HuH-7 (cell line): ENCODE results near the gene TMCC1.
"Not testable (repeated sequence)": the region's sequence is repeated elsewhere in the genome, so short reads cannot be mapped to it uniquely, and the experiment has no call there.

Experiments used
- DNase-seq: peaks from one replicate; pipeline ENCODE4 v3.0.0; 2011; ENCODE audit warnings: low spot score

Gene TMCC1

GRCh38 chr3:129892857-129893580 is 492 bp downstream of the TMCC1 start:
- DNase-seq = peak; percentile 62

GRCh38 chr3:129892486-129892856 is 1.0 kb downstream of the TMCC1 start:
- no peak for DNase-seq

GRCh38 chr3:129890891-129891290 is 2.6 kb downstream of the TMCC1 start:
- DNase-seq = no peak

DNA sequence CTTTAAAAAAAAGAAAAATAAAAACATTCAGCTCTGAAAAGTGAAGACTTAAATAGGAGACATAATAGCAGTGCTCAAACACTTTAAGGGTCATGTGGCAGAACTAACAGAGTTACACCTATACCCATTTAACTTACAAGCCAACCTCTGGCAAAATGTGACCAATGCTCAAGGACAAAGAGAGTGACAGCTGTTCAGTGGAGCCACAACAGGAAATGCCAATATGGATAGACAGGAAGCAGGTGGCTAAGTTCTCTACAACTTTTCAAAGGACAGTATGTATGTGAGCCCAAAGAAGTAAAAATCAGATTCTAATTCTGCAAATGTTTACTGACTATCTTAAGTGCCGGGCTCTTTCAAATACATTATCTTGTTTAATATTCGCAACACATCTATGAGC is 3.4 kb downstream of the TMCC1 start:
- no peak for DNase-seq

GRCh38 chr3:129888771-129889170 is 4.7 kb downstream of the TMCC1 start:
- DNase-seq = no peak

DNA sequence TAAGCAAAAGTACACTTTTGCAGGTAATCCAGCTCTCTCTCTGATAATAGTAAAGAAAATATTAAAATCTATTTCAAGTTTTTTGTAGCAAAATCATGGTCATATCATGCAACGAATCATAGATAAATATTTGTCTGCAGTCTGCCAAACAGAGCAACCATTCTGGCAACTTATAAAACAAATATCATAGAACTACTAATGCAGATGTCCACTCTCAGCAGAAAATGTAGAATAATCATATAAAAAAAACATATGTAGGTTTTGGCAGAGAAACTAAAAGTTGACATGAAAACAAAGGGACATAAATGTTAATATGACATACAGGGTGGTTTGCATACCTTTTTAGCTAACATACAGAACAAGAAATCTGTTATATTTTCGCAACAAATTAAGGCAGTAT is 12.2 kb downstream of the TMCC1 start:
- no peak for DNase-seq

DNA sequence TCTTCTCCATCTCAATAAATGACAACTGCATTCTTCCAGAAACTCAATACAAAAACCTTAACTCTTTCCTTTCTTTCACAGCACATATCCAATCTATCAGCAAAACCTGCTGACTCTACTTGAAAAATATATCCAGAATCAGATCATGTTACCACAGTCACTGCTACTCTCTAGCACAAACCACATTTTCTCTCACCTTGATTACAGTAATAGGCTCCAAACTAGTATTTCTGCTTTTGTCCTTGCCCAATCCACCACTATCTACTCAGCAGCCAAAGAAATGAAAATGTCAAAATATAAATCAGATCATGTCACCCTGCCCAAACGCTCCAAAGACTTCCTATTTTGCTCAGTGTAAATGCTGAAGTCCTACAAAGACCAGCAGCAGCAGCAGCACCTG is 15.2 kb downstream of the TMCC1 start:
- no peak for DNase-seq

DNA sequence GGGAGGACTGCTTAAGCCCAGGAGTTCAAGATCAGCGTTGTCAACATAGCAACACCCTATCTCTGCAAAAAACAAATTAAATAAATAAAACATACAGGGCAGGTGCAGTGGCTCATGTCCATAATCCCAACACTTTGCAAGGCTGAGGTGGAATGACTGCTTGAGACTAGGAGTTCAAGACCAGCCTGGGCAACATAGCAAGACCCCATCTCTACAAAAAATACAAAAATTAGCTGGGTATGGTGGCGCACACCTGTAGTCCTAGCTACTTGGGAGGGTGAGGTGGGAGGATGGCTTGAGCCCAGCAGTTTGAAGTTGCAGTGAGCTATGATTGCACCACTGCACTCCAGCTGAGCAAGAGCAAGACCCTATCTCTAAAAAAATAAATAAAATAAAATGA is 19.0 kb downstream of the TMCC1 start:
- DNase-seq = not testable (repeated sequence)

GRCh38 chr3:129868912-129869311 is 24.6 kb downstream of the TMCC1 start:
- no peak for DNase-seq

DNA sequence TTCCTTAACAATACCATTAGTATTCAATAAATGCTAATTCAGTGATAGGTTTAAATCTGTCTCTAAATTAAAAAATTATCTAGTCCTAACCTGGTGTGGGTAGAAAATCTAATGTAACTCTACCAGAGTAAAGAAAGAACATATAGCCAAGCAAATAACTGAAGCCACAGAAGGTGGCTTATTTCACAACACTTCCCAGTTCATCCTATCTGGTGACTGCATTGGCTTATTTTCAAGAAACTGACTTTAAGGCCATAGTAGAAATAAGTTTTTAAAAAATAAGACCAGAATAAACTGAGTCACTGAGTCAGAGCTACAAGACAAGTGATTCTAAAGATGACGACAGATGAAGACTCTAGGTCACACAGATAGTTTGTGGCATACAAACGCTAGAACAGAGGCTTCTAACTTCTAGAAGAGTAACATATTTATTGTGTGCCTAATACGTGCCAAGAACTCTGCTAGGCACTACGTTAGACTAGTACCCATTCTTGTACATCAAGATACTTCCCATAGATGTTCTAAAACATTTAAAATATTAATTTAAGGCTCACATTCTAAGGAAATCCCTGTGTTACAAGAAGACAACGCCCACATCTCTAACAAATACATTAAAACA is 25.9 kb downstream of the TMCC1 start:
- DNase-seq = no peak

DNA sequence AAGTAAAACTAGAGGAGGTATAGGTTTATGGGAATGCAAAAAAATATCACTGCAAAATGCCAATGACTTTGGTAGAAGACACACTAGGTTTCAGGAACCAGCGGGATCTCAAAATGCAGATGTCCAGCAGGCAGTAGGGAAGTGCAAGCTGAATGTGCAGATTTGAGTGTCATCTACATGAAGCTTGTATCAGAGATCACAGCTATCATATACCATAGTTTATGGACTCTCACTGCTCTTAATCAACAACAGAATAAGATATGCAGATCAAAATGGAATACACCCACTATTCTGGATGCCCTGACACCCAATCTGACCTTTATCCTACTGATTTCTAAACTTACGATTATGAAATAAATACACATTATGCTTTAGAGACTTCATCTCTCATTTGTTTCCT is 27.7 kb downstream of the TMCC1 start:
- no peak for DNase-seq

DNA sequence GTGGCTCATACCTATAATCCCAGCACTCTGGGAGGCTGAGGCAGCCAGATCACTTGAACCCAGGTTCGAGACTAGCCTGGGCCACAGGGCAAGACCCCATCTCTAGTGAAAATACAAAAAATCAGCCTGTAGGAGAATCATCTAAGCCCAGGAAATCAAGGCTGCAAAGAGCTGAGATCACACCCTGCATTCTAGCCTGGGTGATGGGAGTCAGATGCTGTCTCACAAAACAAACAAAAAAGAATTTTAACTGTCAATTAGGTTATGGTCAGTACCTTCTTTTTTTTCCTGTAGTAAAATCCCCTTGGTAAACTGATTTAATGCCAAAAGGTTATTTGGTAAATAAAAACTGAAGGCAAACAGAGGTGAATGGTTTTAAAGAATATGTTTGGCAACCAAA is 29.0 kb downstream of the TMCC1 start:
- no peak for DNase-seq

DNA sequence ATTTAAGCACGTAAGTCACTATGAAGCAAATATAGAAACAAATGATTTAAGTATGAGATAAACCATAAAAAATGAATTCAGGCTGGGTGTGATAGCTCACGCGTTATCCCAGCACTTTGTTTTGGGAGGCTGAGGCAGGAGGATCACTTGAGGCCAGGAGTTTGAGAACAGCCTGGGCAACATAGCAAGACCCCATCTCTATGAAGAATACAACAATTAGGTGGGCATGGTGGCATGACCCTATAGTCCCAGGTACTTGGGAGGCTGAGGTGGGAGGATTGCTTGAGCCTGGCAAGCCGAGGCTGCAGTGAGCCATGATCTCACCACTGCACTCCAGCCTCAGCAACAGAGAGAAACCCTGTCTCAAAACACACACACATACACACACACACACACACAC is 34.2 kb downstream of the TMCC1 start:
- no peak for DNase-seq

DNA sequence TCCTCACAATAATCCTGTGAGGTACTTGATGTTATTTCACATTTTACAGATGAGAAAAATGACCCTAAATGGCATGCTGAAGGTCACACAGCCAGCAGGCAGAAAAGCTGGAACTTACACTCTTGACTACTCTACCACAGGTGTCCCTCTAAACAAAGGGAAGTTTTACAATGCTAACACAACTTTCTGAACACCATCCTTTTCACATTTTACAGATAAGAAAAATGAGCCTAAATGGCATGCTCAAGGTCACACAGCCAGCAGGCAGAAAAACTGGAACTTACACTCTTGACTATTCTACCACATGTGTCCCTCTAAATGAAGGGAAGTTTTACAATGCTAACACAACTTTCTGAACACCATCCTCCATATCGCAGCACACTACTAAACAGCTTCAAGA is 35.6 kb downstream of the TMCC1 start:
- no peak for DNase-seq

DNA sequence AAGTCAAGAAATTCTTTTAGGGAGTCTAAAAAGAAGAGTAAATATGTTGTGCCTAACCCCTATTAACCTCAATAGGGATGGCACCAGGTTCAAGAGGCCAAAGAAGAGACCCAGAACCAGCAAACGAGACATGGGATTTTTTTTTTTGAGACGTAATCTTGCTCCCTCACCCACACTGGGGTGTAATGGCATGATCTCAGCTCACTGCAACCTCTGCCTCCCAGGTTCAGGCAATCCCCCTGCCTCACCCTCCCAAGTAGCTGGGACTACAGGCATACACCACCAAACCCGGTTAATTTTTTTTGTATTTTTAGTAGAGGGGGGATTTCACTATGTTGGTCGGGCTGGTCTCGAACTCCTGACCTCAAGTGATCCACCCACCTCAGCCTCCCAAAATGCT is 36.7 kb downstream of the TMCC1 start:
- not testable (repeated sequence) for DNase-seq

GRCh38 chr3:129855832-129856419 is 37.6 kb downstream of the TMCC1 start:
- no peak for DNase-seq

DNA sequence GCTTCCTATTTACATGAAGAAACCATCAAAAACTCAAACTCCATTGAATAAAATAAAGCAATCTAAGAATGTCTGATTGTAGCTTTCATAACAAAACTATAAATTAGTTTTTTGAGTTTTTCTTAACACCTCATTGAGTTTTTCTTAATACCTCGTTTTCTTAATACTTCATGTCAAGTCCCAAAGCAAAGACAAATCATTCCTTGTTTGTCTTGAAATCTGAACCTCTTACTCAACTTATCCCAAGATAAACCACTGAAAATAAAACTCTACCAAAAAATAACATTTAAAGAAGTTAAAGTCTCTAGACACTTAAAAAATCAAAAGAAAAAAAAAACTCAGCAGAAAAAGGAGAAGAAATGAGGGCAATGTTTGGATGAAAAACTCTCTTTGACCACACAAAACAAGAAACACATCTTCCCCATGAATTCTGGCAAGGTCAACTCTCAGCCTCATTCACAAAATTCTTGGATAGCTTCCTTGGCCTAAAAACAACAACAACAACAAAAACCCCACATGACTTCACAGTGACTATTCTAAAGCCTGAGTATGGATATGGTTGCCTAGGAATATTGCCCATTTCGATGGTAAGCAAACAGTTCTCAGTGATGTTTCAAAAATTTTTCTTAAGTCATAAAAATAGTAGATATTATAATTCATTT is 38.2 kb downstream of the TMCC1 start:
- no peak for DNase-seq

DNA sequence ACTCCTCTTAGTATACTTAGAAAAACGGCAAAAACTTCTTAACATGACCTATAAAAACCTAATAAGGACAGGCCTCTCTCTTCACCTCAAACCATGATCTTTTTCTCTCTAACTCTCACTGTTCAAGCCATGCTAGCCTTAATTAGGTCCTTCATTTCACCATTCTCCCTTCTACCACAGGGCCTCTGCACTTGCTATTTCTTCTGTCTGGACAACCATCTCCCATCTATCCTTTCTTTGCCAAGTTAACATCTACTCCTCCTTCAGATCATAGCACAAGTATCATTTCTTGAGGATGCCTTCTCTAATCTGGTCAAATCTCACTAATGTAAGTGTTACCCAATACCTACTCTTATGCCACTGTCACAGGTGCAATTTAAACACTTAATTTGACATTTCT is 39.1 kb downstream of the TMCC1 start:
- DNase-seq = no peak

- DNase-seq = no peak
Observed at GRCh38 chr3:129845956-129846355, 47.6 kb downstream of the TMCC1 start.

GRCh38 chr3:129840707-129841360 is 52.7 kb downstream of the TMCC1 start:
- DNase-seq = no peak

GRCh38 chr3:129838086-129838485 is 55.4 kb downstream of the TMCC1 start:
- DNase-seq = no peak

GRCh38 chr3:129837065-129837642 is 56.4 kb downstream of the TMCC1 start:
- no peak for DNase-seq
